Measurements from ENCODE around the gene ANKRD33B. TPM values are rescaled to one million over a fixed set of nuclear protein-coding genes. Genes with fewer than 3 reads are reported as not detected.
A peak's percentile ranks its signal among the peaks of the same experiment; 100 is the strongest.

ANKRD33B gene
- total and polyA plus RNA-seq, 9 of the 15 experiments (the other 6 are each of a cell fraction or from before 2014, with no cell fraction given): 0.10 to 1.7 (median 0.40) TPM

DNA sequence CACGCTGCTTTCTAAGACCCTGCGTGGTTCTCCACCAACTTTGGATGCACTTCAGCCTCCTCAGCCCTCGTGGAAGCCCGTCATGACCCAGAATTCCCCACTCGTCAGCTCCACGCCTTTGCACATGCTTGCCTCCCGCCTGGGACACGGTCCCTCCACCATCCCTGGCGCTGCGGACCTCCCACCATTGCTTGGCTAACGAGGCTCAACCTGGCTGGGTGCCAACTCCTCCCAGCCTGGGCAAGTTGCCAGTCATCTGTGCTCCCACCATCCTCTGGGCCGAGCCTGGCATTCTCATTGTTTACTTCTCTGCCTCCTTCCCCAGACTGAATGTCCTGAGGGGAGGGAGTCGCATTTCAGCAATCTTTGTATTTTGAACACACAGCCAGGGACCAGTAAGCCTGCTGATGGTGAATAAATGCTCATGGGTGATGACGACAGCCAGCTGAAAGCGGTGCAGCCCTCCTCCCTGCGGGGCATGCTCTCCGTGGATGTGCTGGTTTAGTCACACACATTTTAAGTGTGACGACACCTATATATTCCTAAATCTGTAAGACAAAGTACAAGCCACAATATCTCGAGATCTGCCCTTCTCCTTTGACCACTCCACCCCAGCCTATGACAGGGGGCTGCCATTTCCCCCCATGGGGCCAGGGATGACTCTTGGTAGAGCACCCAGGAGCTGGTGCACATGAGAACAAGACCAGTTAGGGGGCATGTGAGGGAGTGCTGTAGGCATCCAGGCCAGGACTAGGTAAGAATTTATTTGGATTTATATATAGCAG is 37.6 kb downstream of the ANKRD33B start (continued):
- TF ChIP-seq, protein P1, sequence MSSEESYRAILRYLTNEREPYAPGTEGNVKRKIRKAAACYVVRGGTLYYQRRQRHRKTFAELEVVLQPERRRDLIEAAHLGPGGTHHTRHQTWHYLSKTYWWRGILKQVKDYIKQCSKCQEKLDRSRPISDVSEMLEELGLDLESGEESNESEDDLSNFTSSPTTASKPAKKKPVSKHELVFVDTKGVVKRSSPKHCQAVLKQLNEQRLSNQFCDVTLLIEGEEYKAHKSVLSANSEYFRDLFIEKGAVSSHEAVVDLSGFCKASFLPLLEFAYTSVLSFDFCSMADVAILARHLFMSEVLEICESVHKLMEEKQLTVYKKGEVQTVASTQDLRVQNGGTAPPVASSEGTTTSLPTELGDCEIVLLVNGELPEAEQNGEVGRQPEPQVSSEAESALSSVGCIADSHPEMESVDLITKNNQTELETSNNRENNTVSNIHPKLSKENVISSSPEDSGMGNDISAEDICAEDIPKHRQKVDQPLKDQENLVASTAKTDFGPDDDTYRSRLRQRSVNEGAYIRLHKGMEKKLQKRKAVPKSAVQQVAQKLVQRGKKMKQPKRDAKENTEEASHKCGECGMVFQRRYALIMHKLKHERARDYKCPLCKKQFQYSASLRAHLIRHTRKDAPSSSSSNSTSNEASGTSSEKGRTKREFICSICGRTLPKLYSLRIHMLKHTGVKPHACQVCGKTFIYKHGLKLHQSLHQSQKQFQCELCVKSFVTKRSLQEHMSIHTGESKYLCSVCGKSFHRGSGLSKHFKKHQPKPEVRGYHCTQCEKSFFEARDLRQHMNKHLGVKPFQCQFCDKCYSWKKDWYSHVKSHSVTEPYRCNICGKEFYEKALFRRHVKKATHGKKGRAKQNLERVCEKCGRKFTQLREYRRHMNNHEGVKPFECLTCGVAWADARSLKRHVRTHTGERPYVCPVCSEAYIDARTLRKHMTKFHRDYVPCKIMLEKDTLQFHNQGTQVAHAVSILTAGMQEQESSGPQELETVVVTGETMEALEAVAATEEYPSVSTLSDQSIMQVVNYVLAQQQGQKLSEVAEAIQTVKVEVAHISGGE (CRISPR knock-in tag; IDR thresholded peaks at IDR 0.05): peak in 1 of 3 experiments; percentile 71; a peak in 2 of 6 replicates
- peak; percentile 23; the same call in 1 of the 2 replicates for TF ChIP-seq EP400 (IDR thresholded peaks at IDR 0.05)
- TF ChIP-seq YY1 (IDR thresholded peaks at IDR 0.05; ENCODE audit: borderline replicate concordance in 1 of 3, control insufficient read depth in 1 of 3, extremely low read depth in 1 of 3, insufficient read depth in 3 of 3, insufficient read length in 1 of 3, insufficient replicate concordance in 2 of 3, low read depth in 1 of 3, low read length in 2 of 3): peak in 1 of 3 experiments; percentile 21
- TF ChIP-seq BMI1 (IDR thresholded peaks at IDR 0.05; ENCODE audit: low read length): no peak
- TF ChIP-seq, protein P2, sequence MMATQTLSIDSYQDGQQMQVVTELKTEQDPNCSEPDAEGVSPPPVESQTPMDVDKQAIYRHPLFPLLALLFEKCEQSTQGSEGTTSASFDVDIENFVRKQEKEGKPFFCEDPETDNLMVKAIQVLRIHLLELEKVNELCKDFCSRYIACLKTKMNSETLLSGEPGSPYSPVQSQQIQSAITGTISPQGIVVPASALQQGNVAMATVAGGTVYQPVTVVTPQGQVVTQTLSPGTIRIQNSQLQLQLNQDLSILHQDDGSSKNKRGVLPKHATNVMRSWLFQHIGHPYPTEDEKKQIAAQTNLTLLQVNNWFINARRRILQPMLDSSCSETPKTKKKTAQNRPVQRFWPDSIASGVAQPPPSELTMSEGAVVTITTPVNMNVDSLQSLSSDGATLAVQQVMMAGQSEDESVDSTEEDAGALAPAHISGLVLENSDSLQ (IDR thresholded peaks at IDR 0.05): no peak
- TF ChIP-seq, protein P3, sequence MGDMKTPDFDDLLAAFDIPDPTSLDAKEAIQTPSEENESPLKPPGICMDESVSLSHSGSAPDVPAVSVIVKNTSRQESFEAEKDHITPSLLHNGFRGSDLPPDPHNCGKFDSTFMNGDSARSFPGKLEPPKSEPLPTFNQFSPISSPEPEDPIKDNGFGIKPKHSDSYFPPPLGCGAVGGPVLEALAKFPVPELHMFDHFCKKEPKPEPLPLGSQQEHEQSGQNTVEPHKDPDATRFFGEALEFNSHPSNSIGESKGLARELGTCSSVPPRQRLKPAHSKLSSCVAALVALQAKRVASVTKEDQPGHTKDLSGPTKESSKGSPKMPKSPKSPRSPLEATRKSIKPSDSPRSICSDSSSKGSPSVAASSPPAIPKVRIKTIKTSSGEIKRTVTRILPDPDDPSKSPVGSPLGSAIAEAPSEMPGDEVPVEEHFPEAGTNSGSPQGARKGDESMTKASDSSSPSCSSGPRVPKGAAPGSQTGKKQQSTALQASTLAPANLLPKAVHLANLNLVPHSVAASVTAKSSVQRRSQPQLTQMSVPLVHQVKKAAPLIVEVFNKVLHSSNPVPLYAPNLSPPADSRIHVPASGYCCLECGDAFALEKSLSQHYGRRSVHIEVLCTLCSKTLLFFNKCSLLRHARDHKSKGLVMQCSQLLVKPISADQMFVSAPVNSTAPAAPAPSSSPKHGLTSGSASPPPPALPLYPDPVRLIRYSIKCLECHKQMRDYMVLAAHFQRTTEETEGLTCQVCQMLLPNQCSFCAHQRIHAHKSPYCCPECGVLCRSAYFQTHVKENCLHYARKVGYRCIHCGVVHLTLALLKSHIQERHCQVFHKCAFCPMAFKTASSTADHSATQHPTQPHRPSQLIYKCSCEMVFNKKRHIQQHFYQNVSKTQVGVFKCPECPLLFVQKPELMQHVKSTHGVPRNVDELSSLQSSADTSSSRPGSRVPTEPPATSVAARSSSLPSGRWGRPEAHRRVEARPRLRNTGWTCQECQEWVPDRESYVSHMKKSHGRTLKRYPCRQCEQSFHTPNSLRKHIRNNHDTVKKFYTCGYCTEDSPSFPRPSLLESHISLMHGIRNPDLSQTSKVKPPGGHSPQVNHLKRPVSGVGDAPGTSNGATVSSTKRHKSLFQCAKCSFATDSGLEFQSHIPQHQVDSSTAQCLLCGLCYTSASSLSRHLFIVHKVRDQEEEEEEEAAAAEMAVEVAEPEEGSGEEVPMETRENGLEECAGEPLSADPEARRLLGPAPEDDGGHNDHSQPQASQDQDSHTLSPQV (IDR thresholded peaks at IDR 0.05): peak; percentile 83
- no peak for TF ChIP-seq POLR2A (conservative IDR thresholded peaks at IDR 0.05)
- TF ChIP-seq POLR3G (IDR thresholded peaks at IDR 0.05; ENCODE audit: extremely low read depth, insufficient read length, insufficient replicate concordance): no peak
- peak; percentile 6 to 51; a peak in 1 of 4 replicates for TF ChIP-seq RCOR1 (IDR thresholded peaks at IDR 0.05; ENCODE audit: borderline replicate concordance in 1 of 2, low read depth in 2 of 2, low read length in 2 of 2)
- TF ChIP-seq NFIC (IDR thresholded peaks at IDR 0.05): peak; percentile 100
- peak in 1 of 2 experiments; percentile 54 for TF ChIP-seq NCOA2 (IDR thresholded peaks at IDR 0.05; ENCODE audit: partially characterized antibody in 2 of 2)
- TF ChIP-seq ZNF224 (CRISPR knock-in tag; IDR thresholded peaks at IDR 0.05): no peak
- TF ChIP-seq MBD2 (IDR thresholded peaks at IDR 0.05; ENCODE audit: borderline replicate concordance, low read depth): 0 out of 2 replicates have a peak, but pooled peaks have one; percentile 10
- TF ChIP-seq ZNF561 (CRISPR knock-in tag; conservative IDR thresholded peaks at IDR 0.05): no peak
- TF ChIP-seq CXXC5 (CRISPR knock-in tag; IDR thresholded peaks at IDR 0.05): peak; percentile 63; the same call in 1 of the 2 replicates
- no peak for TF ChIP-seq YBX1 (IDR thresholded peaks at IDR 0.05)
- 0 out of 2 replicates have a peak, but pooled peaks have one; percentile 19 for TF ChIP-seq BCL6 (CRISPR knock-in tag; IDR thresholded peaks at IDR 0.05)

All from K562 (cell line).